GM18499 (cell line): Measurements from ENCODE around the gene PYGL.
"Not testable (repeated sequence)": the region's sequence is repeated elsewhere in the genome, so short reads cannot be mapped to it uniquely, and the experiment has no call there.

Source experiments
- ATAC-seq: cut with Tn5 transposase; IDR thresholded peaks from one replicate; pipeline ENCODE4 v1.9.1; 2021; ENCODE audit warnings: moderate number of reproducible peaks; ENCODE audit not compliant: insufficient read depth, unreplicated experiment

PYGL gene

GRCh38 chr14:50929506-50929905, 14.8 kb downstream of the PYGL start:
- no peak for ATAC-seq

GRCh38 chr14:50928002-50928635, 16.2 kb downstream of the PYGL start:
- ATAC-seq = no peak

- ATAC-seq = no peak
Measured at GRCh38 chr14:50926851-50927386, 17.4 kb downstream of the PYGL start.

DNA sequence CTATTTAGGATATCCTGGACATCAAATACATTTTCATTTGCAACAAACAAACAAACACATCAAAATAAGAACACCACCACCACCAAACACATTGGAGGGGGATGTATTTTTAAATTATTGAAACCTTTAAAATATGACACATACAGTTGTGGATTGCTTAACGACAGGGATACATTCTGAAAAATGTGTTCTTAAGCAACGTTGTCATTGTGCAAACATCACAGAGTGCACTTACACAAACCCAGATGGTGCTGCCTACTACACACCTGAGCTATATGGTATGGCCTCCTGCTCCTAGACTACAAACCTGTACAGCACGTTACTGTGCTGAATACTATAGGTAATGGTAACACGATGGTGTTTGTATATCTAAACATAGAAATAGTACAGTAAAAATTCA, 19.4 kb downstream of the PYGL start:
- no peak for ATAC-seq

- no peak for ATAC-seq
Measured at GRCh38 chr14:50924236-50924635, 20.0 kb downstream of the PYGL start.

- ATAC-seq = no peak
Measured at GRCh38 chr14:50922803-50923202, 21.5 kb downstream of the PYGL start.

GRCh38 chr14:50920482-50921230, 23.6 kb downstream of the PYGL start:
- ATAC-seq = no peak

- not testable (repeated sequence) for ATAC-seq
Measured at GRCh38 chr14:50919524-50919923, 24.8 kb downstream of the PYGL start.

GRCh38 chr14:50917449-50917848, 26.8 kb downstream of the PYGL start:
- ATAC-seq = no peak

DNA sequence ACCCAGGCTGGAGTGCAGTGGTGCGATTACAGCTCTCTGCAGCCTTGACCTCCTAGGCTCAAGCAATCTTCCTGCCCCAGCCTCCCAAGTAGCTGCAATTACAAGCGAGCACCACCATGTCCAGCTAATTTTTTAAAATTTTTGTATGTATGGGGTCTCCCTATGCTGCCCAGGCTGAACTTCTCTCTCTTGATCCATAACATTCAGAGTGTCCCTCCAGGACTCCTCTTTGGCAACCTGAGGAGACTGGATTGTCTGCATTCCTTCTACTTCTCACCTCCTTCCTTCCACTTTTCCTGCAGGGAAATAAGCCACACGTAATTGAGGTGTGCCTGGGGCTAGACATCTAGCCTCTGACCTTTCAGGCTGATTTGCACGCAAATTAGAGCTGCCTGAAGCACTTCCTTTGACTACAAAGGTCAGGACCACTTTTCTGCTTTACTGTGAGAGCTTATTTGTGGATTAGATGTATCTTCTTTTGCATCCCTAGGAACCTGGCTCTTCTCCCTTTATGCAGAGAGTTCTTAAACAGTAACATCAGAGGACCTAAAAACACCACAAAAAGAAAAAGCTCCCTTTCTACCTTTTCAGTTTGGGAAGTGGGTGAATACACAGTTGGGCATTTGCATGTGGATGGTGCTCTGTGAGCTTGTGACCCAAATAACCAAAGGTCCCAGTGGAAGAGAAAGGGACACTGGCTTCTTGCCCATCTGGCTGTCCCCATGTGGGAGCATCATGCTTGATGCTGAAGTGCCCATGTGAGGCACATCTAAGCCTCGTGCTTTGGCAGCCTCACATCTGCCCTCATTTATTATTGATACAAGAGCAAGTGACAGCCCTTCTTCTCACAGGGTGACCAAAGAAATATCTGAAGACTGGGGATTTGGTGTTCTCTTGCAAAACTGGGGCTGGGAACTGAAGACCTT, 33.5 kb downstream of the PYGL start:
- no peak for ATAC-seq

DNA sequence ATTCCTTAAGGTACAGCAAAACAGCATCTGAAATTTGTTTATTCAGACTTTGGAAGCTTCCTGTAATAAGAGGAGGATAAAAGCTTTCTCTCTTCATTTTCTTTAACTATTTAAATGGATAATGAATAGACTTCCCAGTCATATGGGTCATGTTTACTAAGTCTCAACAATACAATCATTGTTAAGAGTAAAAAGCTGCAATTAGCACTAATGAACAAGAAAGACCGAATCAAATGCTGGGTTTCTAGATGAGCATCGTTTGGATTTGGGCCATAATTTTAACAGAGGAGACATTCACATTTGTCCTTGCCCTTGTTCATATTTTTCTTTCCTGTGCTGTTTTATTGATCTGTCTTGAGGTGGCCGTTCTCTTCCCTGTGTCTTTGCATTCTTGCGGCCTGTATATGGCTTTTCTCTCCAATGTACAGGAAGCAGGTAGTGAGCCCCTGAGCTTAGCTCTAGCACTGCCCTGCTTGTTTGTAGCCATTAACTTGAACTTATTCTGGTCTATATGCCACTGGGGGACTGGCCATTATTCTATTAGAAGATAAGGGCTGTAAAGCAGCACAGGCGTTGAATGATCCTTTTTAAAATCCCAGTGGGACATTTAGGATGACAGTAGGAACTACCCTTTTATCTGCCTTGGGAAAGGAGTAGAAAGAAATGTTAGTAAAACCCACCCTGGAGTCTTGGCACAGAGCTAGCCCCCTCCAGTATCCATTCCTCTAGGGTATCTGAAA, 37.8 kb downstream of the PYGL start:
- no peak for ATAC-seq

DNA sequence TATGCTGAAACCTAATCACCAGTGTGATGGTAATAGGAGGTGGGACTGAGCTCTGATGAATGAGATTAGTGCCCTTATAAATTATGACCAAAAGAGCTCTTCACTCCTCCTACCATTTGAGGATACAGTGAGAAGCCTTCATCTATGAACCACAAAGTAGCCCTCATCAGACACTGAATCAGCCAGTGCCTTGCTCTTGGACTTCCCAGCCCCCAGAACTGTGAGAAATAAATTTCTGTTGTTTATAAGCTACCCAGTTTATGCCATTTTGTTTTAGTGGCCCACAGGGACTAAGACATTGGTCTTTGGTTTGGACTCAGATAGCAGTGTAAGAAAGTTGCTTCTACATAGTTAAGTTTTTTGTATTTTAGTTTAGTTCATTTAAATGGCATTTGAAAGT, 39.6 kb downstream of the PYGL start:
- ATAC-seq = no peak

GRCh38 chr14:50901361-50901760, 42.9 kb downstream of the PYGL start:
- ATAC-seq = no peak

DNA sequence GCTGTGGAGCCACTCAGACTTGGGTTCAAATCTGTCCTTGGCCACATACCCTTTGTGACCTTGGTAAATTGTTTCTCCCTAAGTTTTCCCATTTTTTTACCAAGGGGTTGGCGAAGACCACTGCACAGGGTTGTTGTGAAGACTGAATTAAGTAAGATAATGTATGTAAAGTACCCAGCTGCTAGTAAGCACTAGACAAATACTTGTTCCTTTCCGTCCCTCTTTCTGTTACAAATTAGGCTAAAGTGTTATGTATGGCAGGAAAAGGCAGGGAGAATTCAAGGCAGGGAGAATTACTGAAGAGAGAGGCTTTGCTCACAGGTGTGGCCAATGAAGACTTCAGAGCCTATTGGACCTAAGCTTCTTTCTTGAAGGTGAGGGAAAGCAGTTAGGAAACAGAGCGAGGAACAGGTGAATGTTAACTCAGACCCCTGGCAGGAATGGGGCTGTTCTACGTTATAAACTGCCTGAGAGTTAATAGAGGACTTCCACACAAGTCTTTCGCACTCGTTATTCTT, 46.6 kb downstream of the PYGL start:
- ATAC-seq = no peak

DNA sequence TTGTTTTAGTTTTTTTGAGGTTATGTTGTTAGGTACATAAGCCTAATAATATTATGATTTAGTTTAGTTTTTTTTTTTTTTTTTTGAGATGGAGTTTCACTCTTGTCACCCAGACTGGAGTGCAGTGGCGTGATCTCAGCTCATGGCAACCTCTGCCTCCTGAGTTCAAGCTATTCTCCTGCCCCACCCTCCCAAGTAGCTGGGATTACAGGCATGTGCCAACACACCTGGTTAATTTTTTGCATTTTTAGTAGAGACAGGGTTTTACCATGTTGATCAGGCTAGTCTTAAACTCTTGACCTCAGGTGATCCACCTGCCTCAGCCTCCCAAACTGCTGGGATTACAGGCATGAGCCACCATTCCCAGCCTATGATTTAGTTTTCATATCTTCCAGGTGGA, 47.3 kb downstream of the PYGL start:
- ATAC-seq = not testable (repeated sequence)

- not testable (repeated sequence) for ATAC-seq
Measured at GRCh38 chr14:50896421-50896820, 47.9 kb downstream of the PYGL start.

DNA sequence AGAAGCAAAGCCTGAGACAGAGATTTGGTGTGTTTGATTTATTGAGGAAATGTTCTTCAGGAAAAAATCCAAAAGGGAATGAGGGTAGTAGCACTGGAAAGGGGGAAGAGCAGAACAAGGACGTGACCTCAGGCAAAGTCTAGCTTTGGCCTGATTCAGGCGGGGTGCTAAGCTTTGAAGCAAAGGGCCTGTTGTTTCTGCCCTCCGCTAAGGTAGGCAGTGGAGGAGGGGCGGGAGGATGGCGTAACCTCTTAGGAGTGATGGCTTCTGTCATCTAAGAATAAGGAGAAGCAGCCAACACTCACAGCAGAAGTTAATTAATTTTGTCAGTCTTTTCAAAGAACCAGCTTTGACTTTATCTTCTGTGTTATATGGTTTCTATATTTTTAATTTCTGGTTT, 52.0 kb downstream of the PYGL start:
- no peak for ATAC-seq

- ATAC-seq = no peak
Measured at GRCh38 chr14:50887476-50887875, 56.8 kb downstream of the PYGL start.

DNA sequence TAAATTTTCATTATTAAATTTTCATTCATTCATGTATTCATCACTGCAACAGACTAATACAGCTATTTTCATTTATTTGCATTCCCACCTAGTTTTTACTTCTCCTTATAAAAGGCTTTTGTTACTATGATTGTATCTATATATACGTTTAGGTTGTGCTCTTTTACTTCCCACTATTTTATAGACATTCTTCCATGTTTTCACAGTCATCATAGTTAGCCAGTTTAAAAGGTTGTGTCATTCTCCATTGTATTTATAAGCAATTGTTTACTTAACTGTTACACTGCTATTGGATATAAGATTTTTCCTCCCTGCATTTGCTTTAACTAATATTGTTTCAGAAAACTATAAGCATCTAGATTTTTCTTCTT, 60.5 kb downstream of the PYGL start:
- ATAC-seq = no peak
